HepG2 (cell line): Measurements from ENCODE around the gene KLHDC4. TPM values are rescaled to one million over a fixed set of nuclear protein-coding genes. Genes with fewer than 3 reads are reported as not detected.
A peak's percentile ranks its signal among the peaks of the same experiment; 100 is the strongest.

Source experiments
- BHLHE40 ChIP-seq: IDR thresholded peaks from 2 replicates; pipeline ENCODE4 v1.6.1; 2011; ENCODE audit warnings: low read length, improper control_type of control experiment
- ELF3 ChIP-seq: IDR thresholded peaks from 2 replicates; pipeline ENCODE4 v1.6.1; 2016; ENCODE audit warnings: missing genetic modification reagents, missing compliant biosample characterization
- ELF4 ChIP-seq: sonication (generic); formaldehyde crosslinking; IDR thresholded peaks from 2 replicates; pipeline ENCODE4 v1.5.0; 2020; ENCODE audit warnings: missing genetic modification reagents, mild to moderate bottlenecking, moderate library complexity, borderline replicate concordance
- MEIS2 ChIP-seq: sonication (generic); formaldehyde crosslinking; IDR thresholded peaks from 2 replicates; pipeline ENCODE4 v1.9.0; 2021; ENCODE audit warnings: mild to moderate bottlenecking, missing genetic modification reagents
- MYNN ChIP-seq: sonication (generic); formaldehyde crosslinking; IDR thresholded peaks from 2 replicates; pipeline ENCODE4 v1.4.0; 2020; ENCODE audit warnings: mild to moderate bottlenecking, low read depth, missing genetic modification reagents
- PCBP1 ChIP-seq: fragments of 200-400 bp; formaldehyde crosslinking; IDR thresholded peaks from 2 replicates; pipeline ENCODE4 v1.6.1; 2017; ENCODE audit warnings: mild to moderate bottlenecking, low read depth, low read length, borderline replicate concordance
- RCOR2 ChIP-seq: IDR thresholded peaks from 2 replicates; pipeline ENCODE4 v1.6.1; 2016; ENCODE audit warnings: missing biosample characterization, missing genetic modification reagents
- RFX1 ChIP-seq: fragments of 450-650 bp; IDR thresholded peaks from 2 replicates; pipeline ENCODE4 v1.6.1; 2017
- SMC3 ChIP-seq: IDR thresholded peaks from 2 replicates; pipeline ENCODE4 v1.6.1; 2011; ENCODE audit warnings: low read length, improper control_type of control experiment
- ZNF121 ChIP-seq: sonication (generic); formaldehyde crosslinking; IDR thresholded peaks from 2 replicates; pipeline ENCODE4 v1.5.0; 2020; ENCODE audit warnings: mild to moderate bottlenecking, missing genetic modification reagents
- ZNF274 ChIP-seq: sonication (generic); formaldehyde crosslinking; IDR thresholded peaks from 2 replicates; pipeline ENCODE4 v1.5.1; 2020; ENCODE audit warnings: mild to moderate bottlenecking, missing genetic modification reagents
- ZNF354B ChIP-seq: sonication (generic); formaldehyde crosslinking; IDR thresholded peaks from 2 replicates; pipeline ENCODE4 v1.8.0; 2022; ENCODE audit warnings: mild to moderate bottlenecking, missing genetic modification reagents
- ZNF567 ChIP-seq: sonication (generic); formaldehyde crosslinking; IDR thresholded peaks from 2 replicates; pipeline ENCODE4 v1.8.1; 2023; ENCODE audit warnings: mild to moderate bottlenecking, missing genetic modification reagents, borderline replicate concordance
- ZSCAN20 ChIP-seq: sonication (generic); formaldehyde crosslinking; IDR thresholded peaks from 2 replicates; pipeline ENCODE4 v1.4.0; 2020; ENCODE audit warnings: missing genetic modification reagents, mild to moderate bottlenecking, borderline replicate concordance
- polyA plus RNA-seq, 8 experiments: library from polyadenylated mRNA; depleted of rRNA in 3 of 8; stranded (reverse) in 7 of 8; unstranded in 1 of 8; fragments of >200 nt; fragmentation: Illumina TruSeq in 4 of 8; extraction: Trizol in 4 of 8; gene quantifications; 2 replicates each; pipeline versions ENCODE4 v1.2.1 to v1.2.3, GENCODE V29; 2011 to 2016; ENCODE audit warnings: low read depth in 4 of 8, missing spikeins in 1 of 8, mixed read lengths in 1 of 8; ENCODE audit not compliant: insufficient read depth in 1 of 8
- total RNA-seq, 5 experiments: library from RNA; depleted of rRNA; stranded (reverse); fragments of >200 nt; fragmentation: Illumina TruSeq; extraction: Trizol; gene quantifications; 2 replicates each; pipeline ENCODE4 v1.2.3, GENCODE V29; 2016; ENCODE audit warnings: low read depth in 1 of 5
- TF ChIP-seq, protein P1 (sequence below): IDR thresholded peaks from 2 replicates; pipeline ENCODE4 v1.4.0; 2020; ENCODE audit warnings: mild to moderate bottlenecking, missing genetic modification reagents
- TF ChIP-seq, protein P2 (sequence below): sonication (generic); formaldehyde crosslinking; IDR thresholded peaks from 2 replicates; pipeline ENCODE4 v1.4.0; 2020; ENCODE audit warnings: missing genetic modification reagents
- TF ChIP-seq, protein P3 (sequence below): sonication (generic); formaldehyde crosslinking; IDR thresholded peaks from 2 replicates; pipeline ENCODE4 v1.4.0; 2020; ENCODE audit warnings: missing genetic modification reagents, borderline replicate concordance
- TF ChIP-seq, protein P4 (sequence below): sonication (generic); formaldehyde crosslinking; IDR thresholded peaks from 2 replicates; pipeline ENCODE4 v1.9.0; 2021; ENCODE audit warnings: mild to moderate bottlenecking, missing genetic modification reagents

KLHDC4 gene
- total and polyA plus RNA-seq, 2 of the 13 experiments (the other 11 are each of a cell fraction or from before 2014, with no cell fraction given) = 18.7 to 31.8 TPM

DNA sequence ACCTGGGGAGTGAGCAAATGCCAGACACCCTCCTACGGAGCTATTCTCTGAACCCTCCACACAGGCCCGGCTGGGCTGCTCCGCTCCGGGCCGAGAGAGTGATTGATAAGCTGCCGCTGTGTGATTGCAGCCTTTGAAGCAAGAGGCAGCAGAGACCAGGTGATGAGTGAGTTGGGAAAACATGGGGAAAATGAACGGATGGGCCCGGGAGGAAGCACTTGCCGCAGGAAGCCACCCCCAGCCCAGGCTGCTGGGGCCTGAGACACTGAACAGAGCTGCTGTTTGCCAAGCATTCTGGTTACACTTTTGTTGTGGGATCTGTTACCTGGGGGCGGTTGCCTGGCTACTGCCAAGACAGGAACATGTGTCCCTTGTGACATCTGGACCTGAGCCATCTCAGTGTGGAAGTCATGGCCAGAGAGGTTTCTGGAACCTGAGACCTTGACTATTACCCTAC, 46.4 kb upstream of the KLHDC4 start (continued):
- TF ChIP-seq, protein P1, sequence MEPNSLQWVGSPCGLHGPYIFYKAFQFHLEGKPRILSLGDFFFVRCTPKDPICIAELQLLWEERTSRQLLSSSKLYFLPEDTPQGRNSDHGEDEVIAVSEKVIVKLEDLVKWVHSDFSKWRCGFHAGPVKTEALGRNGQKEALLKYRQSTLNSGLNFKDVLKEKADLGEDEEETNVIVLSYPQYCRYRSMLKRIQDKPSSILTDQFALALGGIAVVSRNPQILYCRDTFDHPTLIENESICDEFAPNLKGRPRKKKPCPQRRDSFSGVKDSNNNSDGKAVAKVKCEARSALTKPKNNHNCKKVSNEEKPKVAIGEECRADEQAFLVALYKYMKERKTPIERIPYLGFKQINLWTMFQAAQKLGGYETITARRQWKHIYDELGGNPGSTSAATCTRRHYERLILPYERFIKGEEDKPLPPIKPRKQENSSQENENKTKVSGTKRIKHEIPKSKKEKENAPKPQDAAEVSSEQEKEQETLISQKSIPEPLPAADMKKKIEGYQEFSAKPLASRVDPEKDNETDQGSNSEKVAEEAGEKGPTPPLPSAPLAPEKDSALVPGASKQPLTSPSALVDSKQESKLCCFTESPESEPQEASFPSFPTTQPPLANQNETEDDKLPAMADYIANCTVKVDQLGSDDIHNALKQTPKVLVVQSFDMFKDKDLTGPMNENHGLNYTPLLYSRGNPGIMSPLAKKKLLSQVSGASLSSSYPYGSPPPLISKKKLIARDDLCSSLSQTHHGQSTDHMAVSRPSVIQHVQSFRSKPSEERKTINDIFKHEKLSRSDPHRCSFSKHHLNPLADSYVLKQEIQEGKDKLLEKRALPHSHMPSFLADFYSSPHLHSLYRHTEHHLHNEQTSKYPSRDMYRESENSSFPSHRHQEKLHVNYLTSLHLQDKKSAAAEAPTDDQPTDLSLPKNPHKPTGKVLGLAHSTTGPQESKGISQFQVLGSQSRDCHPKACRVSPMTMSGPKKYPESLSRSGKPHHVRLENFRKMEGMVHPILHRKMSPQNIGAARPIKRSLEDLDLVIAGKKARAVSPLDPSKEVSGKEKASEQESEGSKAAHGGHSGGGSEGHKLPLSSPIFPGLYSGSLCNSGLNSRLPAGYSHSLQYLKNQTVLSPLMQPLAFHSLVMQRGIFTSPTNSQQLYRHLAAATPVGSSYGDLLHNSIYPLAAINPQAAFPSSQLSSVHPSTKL (CRISPR knock-in tag) = peak; percentile 38; the same call in 1 of the 2 replicates
- TF ChIP-seq, protein P2, sequence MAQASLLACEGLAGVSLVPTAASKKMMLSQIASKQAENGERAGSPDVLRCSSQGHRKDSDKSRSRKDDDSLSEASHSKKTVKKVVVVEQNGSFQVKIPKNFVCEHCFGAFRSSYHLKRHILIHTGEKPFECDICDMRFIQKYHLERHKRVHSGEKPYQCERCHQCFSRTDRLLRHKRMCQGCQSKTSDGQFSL = no peak
- TF ChIP-seq, protein P3, sequence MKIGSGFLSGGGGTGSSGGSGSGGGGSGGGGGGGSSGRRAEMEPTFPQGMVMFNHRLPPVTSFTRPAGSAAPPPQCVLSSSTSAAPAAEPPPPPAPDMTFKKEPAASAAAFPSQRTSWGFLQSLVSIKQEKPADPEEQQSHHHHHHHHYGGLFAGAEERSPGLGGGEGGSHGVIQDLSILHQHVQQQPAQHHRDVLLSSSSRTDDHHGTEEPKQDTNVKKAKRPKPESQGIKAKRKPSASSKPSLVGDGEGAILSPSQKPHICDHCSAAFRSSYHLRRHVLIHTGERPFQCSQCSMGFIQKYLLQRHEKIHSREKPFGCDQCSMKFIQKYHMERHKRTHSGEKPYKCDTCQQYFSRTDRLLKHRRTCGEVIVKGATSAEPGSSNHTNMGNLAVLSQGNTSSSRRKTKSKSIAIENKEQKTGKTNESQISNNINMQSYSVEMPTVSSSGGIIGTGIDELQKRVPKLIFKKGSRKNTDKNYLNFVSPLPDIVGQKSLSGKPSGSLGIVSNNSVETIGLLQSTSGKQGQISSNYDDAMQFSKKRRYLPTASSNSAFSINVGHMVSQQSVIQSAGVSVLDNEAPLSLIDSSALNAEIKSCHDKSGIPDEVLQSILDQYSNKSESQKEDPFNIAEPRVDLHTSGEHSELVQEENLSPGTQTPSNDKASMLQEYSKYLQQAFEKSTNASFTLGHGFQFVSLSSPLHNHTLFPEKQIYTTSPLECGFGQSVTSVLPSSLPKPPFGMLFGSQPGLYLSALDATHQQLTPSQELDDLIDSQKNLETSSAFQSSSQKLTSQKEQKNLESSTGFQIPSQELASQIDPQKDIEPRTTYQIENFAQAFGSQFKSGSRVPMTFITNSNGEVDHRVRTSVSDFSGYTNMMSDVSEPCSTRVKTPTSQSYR (CRISPR knock-in tag) = no peak
- TF ChIP-seq SMC3 (no peak), BHLHE40 (no peak), ZNF567 (no peak), ZSCAN20 (CRISPR knock-in tag) (no peak), ELF3 (CRISPR knock-in tag) (peak; percentile 64), MEIS2 (0 out of 2 replicates have a peak, but pooled peaks have one; percentile 30), RFX1 (peak; percentile 59; the same call in 1 of the 2 replicates), ZNF274 (CRISPR knock-in tag) (no peak), RCOR2 (CRISPR knock-in tag) (no peak), PCBP1 (no peak), MYNN (CRISPR knock-in tag) (no peak), ZNF121 (no peak), ELF4 (CRISPR knock-in tag) (no peak), ZNF354B (no peak)
- TF ChIP-seq, protein P4, sequence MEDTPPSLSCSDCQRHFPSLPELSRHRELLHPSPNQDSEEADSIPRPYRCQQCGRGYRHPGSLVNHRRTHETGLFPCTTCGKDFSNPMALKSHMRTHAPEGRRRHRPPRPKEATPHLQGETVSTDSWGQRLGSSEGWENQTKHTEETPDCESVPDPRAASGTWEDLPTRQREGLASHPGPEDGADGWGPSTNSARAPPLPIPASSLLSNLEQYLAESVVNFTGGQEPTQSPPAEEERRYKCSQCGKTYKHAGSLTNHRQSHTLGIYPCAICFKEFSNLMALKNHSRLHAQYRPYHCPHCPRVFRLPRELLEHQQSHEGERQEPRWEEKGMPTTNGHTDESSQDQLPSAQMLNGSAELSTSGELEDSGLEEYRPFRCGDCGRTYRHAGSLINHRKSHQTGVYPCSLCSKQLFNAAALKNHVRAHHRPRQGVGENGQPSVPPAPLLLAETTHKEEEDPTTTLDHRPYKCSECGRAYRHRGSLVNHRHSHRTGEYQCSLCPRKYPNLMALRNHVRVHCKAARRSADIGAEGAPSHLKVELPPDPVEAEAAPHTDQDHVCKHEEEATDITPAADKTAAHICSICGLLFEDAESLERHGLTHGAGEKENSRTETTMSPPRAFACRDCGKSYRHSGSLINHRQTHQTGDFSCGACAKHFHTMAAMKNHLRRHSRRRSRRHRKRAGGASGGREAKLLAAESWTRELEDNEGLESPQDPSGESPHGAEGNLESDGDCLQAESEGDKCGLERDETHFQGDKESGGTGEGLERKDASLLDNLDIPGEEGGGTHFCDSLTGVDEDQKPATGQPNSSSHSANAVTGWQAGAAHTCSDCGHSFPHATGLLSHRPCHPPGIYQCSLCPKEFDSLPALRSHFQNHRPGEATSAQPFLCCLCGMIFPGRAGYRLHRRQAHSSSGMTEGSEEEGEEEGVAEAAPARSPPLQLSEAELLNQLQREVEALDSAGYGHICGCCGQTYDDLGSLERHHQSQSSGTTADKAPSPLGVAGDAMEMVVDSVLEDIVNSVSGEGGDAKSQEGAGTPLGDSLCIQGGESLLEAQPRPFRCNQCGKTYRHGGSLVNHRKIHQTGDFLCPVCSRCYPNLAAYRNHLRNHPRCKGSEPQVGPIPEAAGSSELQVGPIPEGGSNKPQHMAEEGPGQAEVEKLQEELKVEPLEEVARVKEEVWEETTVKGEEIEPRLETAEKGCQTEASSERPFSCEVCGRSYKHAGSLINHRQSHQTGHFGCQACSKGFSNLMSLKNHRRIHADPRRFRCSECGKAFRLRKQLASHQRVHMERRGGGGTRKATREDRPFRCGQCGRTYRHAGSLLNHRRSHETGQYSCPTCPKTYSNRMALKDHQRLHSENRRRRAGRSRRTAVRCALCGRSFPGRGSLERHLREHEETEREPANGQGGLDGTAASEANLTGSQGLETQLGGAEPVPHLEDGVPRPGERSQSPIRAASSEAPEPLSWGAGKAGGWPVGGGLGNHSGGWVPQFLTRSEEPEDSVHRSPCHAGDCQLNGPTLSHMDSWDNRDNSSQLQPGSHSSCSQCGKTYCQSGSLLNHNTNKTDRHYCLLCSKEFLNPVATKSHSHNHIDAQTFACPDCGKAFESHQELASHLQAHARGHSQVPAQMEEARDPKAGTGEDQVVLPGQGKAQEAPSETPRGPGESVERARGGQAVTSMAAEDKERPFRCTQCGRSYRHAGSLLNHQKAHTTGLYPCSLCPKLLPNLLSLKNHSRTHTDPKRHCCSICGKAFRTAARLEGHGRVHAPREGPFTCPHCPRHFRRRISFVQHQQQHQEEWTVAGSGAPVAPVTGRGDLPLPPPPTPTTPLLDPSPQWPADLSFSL = no peak
